Transverse colon (tissue), 4 donors: Measurements from ENCODE around the gene DGCR2.
"Not testable (repeated sequence)": the region's sequence is repeated elsewhere in the genome, so short reads cannot be mapped to it uniquely, and the experiment has no call there.

Experiments used
- CTCF ChIP-seq, 5 experiments: fragments of 200-600 bp in 3 of 5; fragments of 450-650 bp in 2 of 5; sonication (generic) in 3 of 5; IDR thresholded peaks; 1 replicate in 2 of 5; 2 replicates in 3 of 5; pipeline ENCODE4 v1.5.1; 2016 to 2017; ENCODE audit warnings: antibody characterized with exemption in 5 of 5, inconsistent platforms in 3 of 5, mild to moderate bottlenecking in 2 of 5, moderate library complexity in 1 of 5
- POLR2A ChIP-seq: fragments of 450-650 bp; IDR thresholded peaks from one replicate; pipeline ENCODE4 v1.6.1; 2016; ENCODE audit warnings: antibody characterized with exemption, mild to moderate bottlenecking, moderate library complexity
- POLR2AphosphoS5 ChIP-seq, 3 donors: sonication (generic); formaldehyde crosslinking; IDR thresholded peaks; one replicate each; pipeline ENCODE4 v1.6.1; 2016; ENCODE audit warnings: antibody characterized with exemption in 3 of 3

GRCh38 chr22:19023931-19024330, 98.3 kb downstream of the DGCR2 start:
- not testable (repeated sequence) for TF ChIP-seq POLR2AphosphoS5 (IDR thresholded peaks at IDR 0.05); CTCF (IDR thresholded peaks at IDR 0.05); POLR2A
